ENCODE data around the gene B4GALT6. TPM values are rescaled to one million over a fixed set of nuclear protein-coding genes. Genes with fewer than 3 reads are reported as not detected.

The B4GALT6 gene
- total RNA-seq, 2 donors from 2014 or later: 3.4 to 5.6 TPM

- no peak for TF ChIP-seq CTCF (IDR thresholded peaks at IDR 0.05)
- DNase-seq (ENCODE audit: low spot score): no peak
- H3K4me3 ChIP-seq: no peak overlapping the region
- no peaks in the 10 kb centered on the region for H3K36me3 ChIP-seq
- no peaks in the 10 kb centered on the region for H3K4me1 ChIP-seq
- no peak overlapping the region for H3K27ac ChIP-seq
- no peaks in the 10 kb centered on the region for H3K27me3 ChIP-seq
- no peaks in the 10 kb centered on the region for H3K9me3 ChIP-seq
Measured at GRCh38 chr18:31647127-31647753, 37.1 kb downstream of the B4GALT6 start.

- TF ChIP-seq CTCF (IDR thresholded peaks at IDR 0.05): no peak
- Histone ChIP-seq H3K4me3 (no peak overlapping the region), H3K27me3 (no peaks in the 10 kb centered on the region), H3K4me1 (no peaks in the 10 kb centered on the region), H3K27ac (no peak overlapping the region), H3K36me3 (no peaks in the 10 kb centered on the region), H3K9me3 (no peaks in the 10 kb centered on the region)
- DNase-seq (ENCODE audit: low spot score): no peak
Measured at GRCh38 chr18:31646332-31647126, 37.9 kb downstream of the B4GALT6 start.

GRCh38 chr18:31645411-31645810 lies 39.0 kb downstream of the B4GALT6 start:
- DNase-seq (ENCODE audit: low spot score): no peak
- no peaks in the 10 kb centered on the region for H3K4me1 ChIP-seq
- H3K4me3 ChIP-seq: no peak overlapping the region
- no peaks in the 10 kb centered on the region for H3K36me3 ChIP-seq
- TF ChIP-seq CTCF (IDR thresholded peaks at IDR 0.05): no peak
- H3K27ac ChIP-seq: no peak overlapping the region
- no peaks in the 10 kb centered on the region for H3K27me3 ChIP-seq
- no peaks in the 10 kb centered on the region for H3K9me3 ChIP-seq

- Histone ChIP-seq H3K9me3 (no peaks in the 10 kb centered on the region), H3K36me3 (no peaks in the 10 kb centered on the region), H3K4me3 (no peak overlapping the region), H3K4me1 (no peaks in the 10 kb centered on the region), H3K27ac (no peak overlapping the region), H3K27me3 (no peaks in the 10 kb centered on the region)
- DNase-seq (ENCODE audit: low spot score): no peak
- no peak for TF ChIP-seq CTCF (IDR thresholded peaks at IDR 0.05)
Measured at GRCh38 chr18:31643003-31643402, 41.4 kb downstream of the B4GALT6 start.

GRCh38 chr18:31637445-31637844 lies 46.9 kb downstream of the B4GALT6 start:
- Histone ChIP-seq H3K9me3 (peaks cover 0 to 5% of the 10 kb centered on the region in 2 donors), H3K27ac (no peak overlapping the region), H3K4me3 (no peak overlapping the region), H3K4me1 (no peaks in the 10 kb centered on the region), H3K27me3 (no peaks in the 10 kb centered on the region), H3K36me3 (no peaks in the 10 kb centered on the region)
- no peak for TF ChIP-seq CTCF (IDR thresholded peaks at IDR 0.05)
- no peak for DNase-seq (ENCODE audit: low spot score)

Measured in right atrium auricular region (tissue), 2 donors.